Stimulated activated CD8-positive, alpha-beta memory T cell treated with anti-CD3 and anti-CD28 coated beads, Interleukin-12 subunit alpha, Interleukin-12 subunit beta, amount 100 ng/mL, for 24 hours (primary cell): ENCODE data around the gene ING1.
"Not testable (repeated sequence)": the region's sequence is repeated elsewhere in the genome, so short reads cannot be mapped to it uniquely, and the experiment has no call there.

ENCODE experiments used
- DNase-seq: peaks from one replicate; pipeline ENCODE4 v3.0.0-alpha.2; 2020; ENCODE audit errors: extremely low read depth

The ING1 gene

GRCh38 chr13:110690516-110690915 is 23.0 kb upstream of the ING1 start:
- no peak for DNase-seq

GRCh38 chr13:110695774-110696173 is 17.7 kb upstream of the ING1 start:
- DNase-seq, result not testable (repeated sequence)

GRCh38 chr13:110696776-110697175 is 16.7 kb upstream of the ING1 start:
- DNase-seq, result no peak

- DNase-seq, result no peak
These were observed 15.7 kb upstream of the ING1 start for GRCh38 chr13:110697842-110698241.

DNA sequence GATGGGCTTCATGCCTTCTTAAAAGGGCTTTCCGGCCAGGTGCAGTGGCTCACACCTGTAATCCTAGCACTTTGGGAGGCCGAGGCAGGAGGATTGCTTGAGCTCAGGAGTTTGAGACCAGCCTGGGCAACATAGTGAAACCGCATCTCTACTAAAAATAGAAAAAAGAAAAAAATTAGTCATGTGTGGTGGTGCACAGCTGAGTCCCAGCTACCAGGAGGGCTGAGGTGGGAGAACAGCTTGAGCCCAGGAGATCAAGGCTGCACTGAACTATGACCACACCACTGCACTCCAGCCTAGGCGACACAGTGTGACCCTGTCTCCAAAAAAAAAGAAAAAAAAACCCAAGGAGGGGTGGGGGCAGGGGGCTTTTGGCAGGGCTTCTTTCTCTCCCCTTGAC is 14.8 kb upstream of the ING1 start:
- no peak for DNase-seq

DNA sequence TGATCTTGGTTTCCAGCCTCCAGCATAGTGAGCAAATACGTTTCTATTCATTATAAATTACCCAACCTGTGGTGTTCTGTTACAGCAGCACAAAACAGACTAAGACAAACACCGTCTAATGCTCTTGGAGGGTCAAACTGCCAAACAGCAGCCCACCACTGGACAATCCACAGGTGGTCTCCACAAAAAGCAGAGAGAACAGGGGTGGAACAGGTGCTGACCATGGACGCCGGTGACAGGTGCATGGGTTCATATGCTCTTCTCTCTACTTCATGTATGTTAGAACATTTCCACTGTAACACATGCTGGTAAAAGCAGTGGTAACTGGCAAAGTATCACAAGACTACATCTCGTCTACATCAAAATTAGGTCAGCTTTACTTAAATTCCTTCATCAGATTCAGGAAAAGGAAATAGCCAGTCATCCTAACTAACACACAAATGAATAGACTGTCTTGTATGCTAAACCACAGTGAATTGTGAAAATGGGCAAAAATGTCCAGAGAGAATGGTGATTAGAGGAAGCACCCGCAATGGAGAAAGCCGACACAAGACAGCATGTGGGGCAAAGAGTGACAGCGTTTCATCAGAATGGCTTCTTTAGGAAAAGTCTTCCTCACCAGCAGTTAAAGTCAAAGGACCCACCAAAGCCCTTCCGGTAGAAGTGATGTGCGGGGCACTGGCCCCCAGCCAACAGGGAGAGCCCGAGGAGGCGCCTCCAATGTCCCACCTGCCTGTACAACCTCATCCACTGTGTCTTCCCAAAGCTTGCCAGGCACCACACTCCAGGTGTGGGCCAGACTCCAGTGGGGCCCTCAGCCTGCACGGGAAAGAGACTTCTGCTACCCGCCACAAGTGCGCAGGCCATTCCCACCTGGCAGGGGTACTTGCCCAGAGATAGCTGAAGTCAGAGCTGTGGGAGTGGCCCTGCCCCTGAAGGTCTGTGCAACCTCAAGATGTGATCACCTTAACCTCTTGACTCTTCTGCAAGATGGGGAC is 14.1 kb upstream of the ING1 start:
- no peak for DNase-seq

DNA sequence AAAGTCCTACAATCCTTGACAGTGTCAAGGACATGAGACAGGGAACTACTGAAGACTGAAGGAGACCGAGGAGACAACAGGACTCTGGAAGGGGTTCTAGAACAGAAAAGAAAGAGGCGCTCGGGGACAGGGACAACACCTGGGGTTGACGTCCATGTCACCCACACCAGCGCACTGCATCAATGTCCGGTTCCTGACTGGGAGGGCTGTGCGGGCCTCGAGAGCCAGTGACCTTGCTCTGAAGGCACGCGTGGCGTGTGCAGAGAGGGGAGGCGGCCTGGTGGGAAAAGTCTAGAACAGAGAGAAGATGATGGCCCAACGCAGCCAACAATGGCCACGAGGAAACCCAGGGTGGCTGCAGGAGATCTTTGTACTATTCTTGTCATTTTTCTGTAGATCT is 13.3 kb upstream of the ING1 start:
- DNase-seq, result no peak

GRCh38 chr13:110700641-110701040 is 12.9 kb upstream of the ING1 start:
- no peak for DNase-seq

DNA sequence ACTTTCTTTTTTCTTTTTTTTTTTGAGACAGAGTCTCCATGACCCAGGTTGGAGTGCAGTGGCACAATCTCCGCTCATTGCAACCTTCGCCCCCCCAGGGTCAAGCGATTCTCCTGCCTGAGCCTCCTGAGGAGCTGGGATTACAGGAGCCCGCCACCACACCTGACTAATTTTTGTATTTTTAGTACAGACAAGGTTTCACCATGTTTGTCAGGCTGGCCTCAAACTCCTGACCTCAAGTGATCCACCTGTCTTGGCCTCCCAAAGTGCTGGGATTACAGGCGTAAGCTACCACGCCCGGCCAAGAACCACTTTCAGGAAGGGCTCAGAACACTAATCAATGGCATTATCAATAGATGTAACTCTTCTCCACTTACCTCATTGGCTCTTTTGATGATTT is 12.4 kb upstream of the ING1 start:
- DNase-seq, result not testable (repeated sequence)

DNA sequence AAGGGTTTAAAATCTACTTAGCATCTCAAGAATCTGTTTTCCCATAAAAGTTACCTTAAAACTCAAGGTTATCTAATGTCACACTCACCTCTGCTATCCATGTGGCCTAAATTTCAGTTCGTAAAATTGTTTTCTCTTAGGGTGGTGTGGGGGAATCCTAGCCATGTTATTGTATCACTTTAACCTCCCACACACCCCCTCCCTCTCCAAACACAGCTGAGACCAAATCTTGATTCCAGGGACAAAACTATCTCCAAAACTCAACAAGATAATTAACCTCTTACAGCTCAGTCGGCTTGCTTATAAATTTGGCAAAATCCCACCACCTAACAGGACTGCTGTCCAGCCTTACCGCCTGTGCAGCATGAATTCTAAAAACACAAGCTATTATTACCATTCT is 11.4 kb upstream of the ING1 start:
- DNase-seq, result no peak

DNA sequence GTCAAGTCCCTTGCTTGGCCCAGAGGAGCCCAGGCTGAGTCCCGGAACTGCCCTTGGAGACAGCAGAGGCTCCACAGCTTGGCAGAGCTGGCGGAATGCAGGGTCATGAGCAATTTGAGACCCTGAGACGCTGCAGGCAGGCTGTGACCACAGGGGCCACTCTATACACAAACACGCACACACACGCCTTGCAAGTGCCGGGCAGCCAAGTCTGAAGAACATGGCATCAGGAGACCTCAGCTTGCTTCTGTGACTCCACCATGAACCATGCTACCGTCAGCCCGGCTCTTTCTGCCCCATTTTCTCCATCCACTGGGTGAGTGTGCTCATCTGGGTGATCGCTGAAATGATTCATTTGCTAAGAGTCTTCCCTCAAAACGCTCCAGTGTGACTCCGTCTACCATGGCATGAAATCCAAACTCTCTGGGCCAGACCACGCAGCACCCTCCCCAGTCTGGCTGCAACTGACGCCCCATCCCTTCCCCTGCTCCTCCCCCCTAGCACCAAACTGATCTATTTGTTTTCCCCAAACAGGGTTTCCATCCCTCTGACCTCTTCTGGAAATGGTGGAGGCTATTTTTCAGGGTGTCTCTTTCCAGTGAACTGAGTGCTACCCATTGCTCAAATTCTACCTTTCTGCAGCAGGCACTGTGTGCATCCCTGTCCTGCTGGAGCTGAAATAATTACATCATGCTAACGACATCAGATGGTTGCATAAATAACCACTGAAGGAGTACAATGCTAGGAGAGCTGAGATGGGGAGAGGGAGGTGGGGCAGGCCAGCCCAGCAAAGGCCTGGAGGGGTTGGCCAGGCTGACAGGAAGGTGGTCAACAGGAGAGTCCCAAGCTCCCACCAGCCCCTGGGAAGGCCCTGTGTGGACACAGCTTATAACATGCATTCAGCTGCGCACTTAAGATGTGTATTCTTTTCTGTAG is 10.6 kb upstream of the ING1 start:
- DNase-seq, result no peak

GRCh38 chr13:110705356-110705825 is 8.1 kb upstream of the ING1 start:
- no peak for DNase-seq

GRCh38 chr13:110705826-110706569 is 7.5 kb upstream of the ING1 start, which contains the start of gene CARS2:
Gene CARS2, minus strand, starts transcription at chr13:110706116. Its CDS starts 23 bp downstream, at chr13:110706093.
- DNase-seq, result peak; percentile 84

DNA sequence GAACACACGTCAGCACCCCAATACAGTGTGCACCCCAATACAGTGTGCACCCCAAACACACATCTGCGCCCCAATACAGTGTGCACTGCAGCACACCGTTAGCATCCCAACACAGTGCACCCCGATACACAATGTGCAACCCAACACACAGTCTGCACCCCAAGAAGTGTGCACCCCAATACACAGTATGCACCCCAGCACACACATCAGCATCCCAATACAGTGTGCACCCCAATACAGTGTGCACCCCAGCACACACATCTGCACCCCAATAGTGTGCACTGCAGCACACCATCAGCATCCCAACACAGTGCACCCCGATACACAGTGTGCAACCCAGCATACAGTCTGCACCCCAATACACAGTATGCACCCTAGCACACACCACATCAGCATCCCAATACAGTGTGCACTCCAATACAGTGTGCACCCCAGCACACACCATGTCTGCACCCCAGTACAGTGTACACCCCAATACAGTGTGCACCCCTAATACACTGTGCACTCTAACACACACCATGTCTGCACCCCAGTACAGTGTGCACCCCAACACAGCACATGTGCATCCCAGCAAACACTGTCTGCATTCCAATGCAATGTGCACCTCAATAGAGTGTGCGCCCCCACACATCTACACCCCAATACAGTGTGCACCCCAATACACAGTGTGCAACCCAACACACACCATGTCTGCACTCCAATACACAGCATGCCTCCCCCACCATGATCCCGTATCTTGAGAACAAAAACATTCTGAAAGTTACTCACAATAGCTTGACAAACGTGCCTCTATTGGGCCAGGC is 6.7 kb upstream of the ING1 start:
- no peak for DNase-seq

DNA sequence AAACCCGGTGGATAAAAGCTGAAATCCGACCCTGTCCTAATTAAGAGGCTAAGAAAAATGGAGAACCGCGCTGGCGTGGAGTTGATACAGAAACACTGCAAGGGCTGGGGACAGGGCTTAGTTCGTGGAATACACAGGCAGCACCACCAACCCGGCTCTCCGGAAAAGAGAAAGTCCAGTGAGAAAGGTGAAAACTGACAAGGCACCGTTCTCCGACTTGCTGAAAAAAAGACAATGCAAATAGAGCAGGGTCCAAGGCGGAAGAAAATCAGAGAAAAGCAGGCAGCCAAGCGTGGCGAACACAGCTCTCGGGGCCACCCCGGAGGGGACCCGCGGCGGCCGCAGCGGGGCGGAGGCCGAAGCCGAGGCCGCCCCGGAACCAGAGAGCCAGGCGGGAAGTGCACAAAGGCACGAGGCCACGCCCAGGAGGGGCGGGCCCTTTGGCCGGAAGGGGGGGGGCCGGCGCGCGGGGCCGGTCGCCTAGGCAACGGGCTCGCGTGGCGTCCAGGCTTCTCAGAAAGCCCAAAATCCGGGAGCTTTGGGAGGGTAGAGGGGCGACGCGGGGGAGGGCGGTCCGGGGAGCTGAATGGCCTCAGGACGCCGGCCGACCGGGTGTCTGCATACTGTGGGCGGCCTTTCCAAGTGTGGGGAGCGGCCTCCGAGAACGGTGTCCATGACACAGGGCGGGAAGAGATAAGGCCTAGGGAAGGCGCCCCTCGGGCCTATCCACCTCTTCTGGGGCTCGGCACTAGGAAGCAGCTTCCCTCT is 1.2 kb upstream of the ING1 start:
- DNase-seq, result peak; percentile 68

GRCh38 chr13:110712849-110713641 is 455 bp upstream of the ING1 start:
- peak; percentile 99 for DNase-seq

- DNase-seq, result peak; percentile 38
These were observed 689 bp downstream of the ING1 start for GRCh38 chr13:110713981-110714796.

DNA sequence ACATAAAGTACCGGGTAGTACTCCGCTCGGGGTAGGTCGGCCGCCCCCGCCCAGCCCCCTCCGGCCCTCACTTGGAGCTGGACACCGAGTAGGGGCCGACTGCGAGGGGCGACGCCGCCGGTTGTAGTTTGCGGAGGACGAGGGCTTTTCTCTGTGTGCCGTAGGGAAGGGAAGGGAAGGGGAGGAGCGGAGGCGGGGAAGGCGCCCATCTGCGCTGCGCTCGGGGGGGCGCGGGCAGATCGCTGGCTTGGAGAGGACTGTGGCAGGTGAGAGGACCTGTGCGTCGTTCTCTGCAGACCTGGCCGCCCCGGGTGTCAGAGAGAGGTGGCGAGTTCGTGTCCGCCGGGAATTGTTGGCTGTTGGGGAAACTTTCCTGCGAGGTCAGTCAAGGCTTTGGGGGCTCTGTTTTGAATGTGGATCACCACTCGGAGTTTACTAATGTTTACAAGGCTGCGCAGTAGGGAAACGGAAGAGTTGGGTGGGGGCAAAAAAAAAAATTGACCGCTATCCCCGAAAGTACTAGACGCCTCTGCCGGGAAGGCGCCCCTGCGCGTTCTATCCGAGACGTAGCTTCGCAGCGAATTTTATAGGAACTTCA is 1.4 kb downstream of the ING1 start:
- peak; percentile 5 for DNase-seq
